HL-60 (cell line): ENCODE data around the gene KHDC4.
A peak's percentile ranks its signal among the peaks of the same experiment; 100 is the strongest.

ENCODE experiments used
- DNase-seq, 2 experiments: peaks; one replicate each; pipeline ENCODE4 v3.0.0-alpha.2; 2010 to 2020; ENCODE audit warnings: low read depth in 1 of 2, low spot score in 1 of 2
- H3K27ac ChIP-seq: fragments of 250-450 bp; sonication (Bioruptor Pico); replicated peaks from 2 replicates; pipeline ENCODE4 v1.5.1; 2020; ENCODE audit warnings: mild to moderate bottlenecking, moderate library complexity
- H3K27me3 ChIP-seq: fragments of 250-450 bp; sonication (Bioruptor Pico); 2 replicates; pipeline ENCODE4 v1.5.1; 2021; ENCODE audit warnings: mild to moderate bottlenecking, moderate library complexity; ENCODE audit not compliant: insufficient read depth, poor library complexity, severe bottlenecking
- H3K4me3 ChIP-seq: replicated peaks from 2 replicates; pipeline ENCODE4 v1.5.1; 2011; ENCODE audit warnings: mild to moderate bottlenecking, control low read depth, low read length; ENCODE audit not compliant: insufficient read depth
- GABPA ChIP-seq: IDR thresholded peaks from 2 replicates; pipeline ENCODE4 v1.6.1; 2012; ENCODE audit warnings: low read depth
- POLR2AphosphoS5 ChIP-seq: IDR thresholded peaks from 2 replicates; pipeline ENCODE4 v1.6.1; 2012; ENCODE audit warnings: low read depth
- SPI1 ChIP-seq: IDR thresholded peaks from 2 replicates; pipeline ENCODE4 v1.6.1; 2012; ENCODE audit warnings: low read depth, mild to moderate bottlenecking, borderline replicate concordance
- TF ChIP-seq, protein P1 (sequence below): IDR thresholded peaks from 2 replicates; pipeline ENCODE4 v1.6.1; 2012; ENCODE audit warnings: low read depth; ENCODE audit not compliant: insufficient replicate concordance
- TF ChIP-seq, protein P2 (sequence below): IDR thresholded peaks from one replicate; pipeline ENCODE4 v1.5.1; 2011; ENCODE audit warnings: low read length, control low read depth, inconsistent platforms; ENCODE audit not compliant: insufficient read depth

Gene KHDC4

DNA sequence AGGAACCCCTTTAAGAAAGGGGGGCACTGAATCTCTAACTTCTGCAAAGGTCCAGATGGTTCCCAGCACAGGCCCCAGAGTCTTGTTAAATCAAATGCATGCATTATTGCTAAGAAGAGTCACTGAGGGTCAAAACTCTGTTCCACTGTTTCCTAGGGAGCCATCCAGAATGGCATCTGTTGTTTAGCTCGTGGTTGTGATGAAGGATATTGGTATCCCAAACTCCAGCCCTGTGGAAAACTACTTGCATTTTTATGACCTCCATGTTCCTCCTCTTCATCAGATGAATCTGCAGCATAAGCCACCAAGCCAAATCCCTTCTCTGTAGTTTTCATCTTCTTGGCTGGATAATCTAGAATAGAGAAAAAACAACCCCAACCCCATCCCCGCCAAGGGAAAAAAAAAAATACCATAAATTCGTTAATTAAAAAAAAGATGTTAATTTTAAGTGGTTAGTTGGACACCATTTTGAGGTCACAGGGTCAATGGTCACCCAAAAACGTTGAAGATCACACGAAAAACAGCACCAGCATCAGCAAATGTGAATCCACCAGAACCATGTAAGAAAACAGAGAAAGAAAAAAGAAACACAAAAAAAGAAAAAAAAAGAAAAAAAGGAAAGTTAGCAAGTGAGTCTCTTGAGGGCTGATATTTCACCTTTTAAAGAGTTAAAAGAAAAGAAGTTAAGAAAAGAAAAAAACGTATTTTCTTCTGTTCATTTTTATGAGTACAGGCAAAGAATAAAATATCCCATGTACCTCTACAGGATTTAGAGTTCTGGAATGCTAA, 20.1 kb downstream of the KHDC4 start:
- DNase-seq = no peak
- no peaks in the 10 kb centered on the region for H3K27me3 ChIP-seq
- TF ChIP-seq, protein P1, sequence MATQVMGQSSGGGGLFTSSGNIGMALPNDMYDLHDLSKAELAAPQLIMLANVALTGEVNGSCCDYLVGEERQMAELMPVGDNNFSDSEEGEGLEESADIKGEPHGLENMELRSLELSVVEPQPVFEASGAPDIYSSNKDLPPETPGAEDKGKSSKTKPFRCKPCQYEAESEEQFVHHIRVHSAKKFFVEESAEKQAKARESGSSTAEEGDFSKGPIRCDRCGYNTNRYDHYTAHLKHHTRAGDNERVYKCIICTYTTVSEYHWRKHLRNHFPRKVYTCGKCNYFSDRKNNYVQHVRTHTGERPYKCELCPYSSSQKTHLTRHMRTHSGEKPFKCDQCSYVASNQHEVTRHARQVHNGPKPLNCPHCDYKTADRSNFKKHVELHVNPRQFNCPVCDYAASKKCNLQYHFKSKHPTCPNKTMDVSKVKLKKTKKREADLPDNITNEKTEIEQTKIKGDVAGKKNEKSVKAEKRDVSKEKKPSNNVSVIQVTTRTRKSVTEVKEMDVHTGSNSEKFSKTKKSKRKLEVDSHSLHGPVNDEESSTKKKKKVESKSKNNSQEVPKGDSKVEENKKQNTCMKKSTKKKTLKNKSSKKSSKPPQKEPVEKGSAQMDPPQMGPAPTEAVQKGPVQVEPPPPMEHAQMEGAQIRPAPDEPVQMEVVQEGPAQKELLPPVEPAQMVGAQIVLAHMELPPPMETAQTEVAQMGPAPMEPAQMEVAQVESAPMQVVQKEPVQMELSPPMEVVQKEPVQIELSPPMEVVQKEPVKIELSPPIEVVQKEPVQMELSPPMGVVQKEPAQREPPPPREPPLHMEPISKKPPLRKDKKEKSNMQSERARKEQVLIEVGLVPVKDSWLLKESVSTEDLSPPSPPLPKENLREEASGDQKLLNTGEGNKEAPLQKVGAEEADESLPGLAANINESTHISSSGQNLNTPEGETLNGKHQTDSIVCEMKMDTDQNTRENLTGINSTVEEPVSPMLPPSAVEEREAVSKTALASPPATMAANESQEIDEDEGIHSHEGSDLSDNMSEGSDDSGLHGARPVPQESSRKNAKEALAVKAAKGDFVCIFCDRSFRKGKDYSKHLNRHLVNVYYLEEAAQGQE = no peak
- TF ChIP-seq, protein P2, sequence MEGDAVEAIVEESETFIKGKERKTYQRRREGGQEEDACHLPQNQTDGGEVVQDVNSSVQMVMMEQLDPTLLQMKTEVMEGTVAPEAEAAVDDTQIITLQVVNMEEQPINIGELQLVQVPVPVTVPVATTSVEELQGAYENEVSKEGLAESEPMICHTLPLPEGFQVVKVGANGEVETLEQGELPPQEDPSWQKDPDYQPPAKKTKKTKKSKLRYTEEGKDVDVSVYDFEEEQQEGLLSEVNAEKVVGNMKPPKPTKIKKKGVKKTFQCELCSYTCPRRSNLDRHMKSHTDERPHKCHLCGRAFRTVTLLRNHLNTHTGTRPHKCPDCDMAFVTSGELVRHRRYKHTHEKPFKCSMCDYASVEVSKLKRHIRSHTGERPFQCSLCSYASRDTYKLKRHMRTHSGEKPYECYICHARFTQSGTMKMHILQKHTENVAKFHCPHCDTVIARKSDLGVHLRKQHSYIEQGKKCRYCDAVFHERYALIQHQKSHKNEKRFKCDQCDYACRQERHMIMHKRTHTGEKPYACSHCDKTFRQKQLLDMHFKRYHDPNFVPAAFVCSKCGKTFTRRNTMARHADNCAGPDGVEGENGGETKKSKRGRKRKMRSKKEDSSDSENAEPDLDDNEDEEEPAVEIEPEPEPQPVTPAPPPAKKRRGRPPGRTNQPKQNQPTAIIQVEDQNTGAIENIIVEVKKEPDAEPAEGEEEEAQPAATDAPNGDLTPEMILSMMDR = no peak
- TF ChIP-seq GABPA = no peak
- TF ChIP-seq POLR2AphosphoS5 = no peak
- no peak for TF ChIP-seq SPI1
- no peak overlapping the region for H3K27ac ChIP-seq
- H3K4me3 ChIP-seq = no peak overlapping the region

DNA sequence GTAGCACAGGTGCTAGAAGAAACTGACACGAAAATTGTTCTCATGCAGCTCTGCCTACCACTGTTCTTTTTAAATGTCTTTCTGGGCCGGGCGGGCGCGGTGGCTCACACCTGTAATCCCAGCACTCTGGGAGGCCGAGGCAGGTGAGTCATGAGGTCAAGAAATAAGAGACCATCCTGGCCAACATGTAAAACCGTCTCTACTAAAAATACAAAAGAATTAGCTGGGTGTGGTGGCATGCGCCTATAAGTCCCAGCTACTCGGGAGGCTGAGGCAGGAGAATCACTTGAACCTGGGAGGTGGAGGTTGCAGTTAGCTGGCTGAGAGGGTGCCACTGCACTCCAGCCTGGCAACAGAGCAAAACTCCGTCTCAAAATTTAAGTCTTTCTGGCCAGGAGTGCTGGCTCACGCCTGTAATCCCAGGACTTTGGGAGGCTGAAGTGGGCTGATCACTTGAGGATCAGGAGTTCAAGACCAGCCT, 22.1 kb downstream of the KHDC4 start:
- no peak overlapping the region for H3K4me3 ChIP-seq
- no peak overlapping the region; the same call in 1 of the 2 replicates for H3K27ac ChIP-seq
- no peak for DNase-seq

DNA sequence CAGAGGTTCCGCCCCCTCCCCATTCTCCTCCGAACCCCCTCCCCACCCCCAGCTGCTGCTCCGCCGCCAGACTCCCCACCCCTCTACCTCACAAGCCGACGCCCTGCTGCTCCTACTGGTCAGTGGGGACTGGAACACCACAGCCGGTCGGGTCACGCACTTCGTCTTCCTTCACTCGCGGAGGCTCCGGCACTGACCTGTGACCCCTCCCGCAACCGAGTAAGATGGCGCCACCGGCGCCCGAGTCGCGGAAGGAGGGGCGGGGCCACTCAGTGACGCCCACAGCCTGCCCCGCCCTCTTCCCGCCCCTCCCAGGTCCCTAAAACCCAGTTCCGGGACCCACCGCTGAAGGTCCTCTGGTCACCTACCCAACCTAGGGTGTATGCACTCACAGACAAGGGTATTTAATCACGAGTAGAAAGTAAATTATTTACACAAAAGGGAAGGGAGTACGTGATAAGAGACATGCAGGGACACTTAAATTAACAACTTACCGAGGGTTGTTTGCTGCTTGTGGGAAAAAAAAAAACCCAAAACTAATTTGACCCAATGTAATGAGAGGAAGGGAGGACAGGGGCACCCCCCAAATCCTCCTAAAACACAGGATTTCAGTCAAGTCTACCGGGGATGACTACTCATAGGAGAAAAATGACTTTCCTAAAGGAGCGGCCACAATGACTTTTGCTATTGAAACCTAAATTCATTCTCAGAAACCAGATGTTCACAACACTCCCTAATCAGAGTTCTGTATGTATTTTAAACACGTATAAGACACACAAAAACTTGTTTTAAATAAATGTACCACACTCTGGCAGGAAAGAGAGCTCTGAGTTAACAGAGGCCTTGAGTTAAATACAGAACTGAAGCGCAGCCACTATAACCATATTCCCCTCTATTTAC, 22.8 kb downstream of the KHDC4 start, which contains the start of gene RIT1:
TSS of gene RIT1 (minus strand) at position 194 of the 900 bp plus-strand sequence. CDS start 588 bp downstream, outside the sequence.
- TF ChIP-seq, protein P1 = no peak
- peak; percentile 90 for TF ChIP-seq POLR2AphosphoS5
- Histone ChIP-seq H3K27me3 (no peaks in the 10 kb centered on the region), H3K27ac (peak within 1 kb of the TSS; percentile 65), H3K4me3 (peak within 1 kb of the TSS; percentile 58)
- peak; percentile 82 to 84 for DNase-seq

More for the DNA sequence above, 22.1 kb downstream of the KHDC4 start:
- TF ChIP-seq POLR2AphosphoS5 (peak; percentile 52), SPI1 (no peak), GABPA (no peak)
- TF ChIP-seq, protein P1 = no peak
- TF ChIP-seq, protein P2 = no peak
- H3K27me3 ChIP-seq = no peaks in the 10 kb centered on the region
